Upper lobe of right lung (tissue), 1 donor: ENCODE measurements around the gene EDRF1. TPM values are rescaled to one million over a fixed set of nuclear protein-coding genes. Genes with fewer than 3 reads are reported as not detected.
"Not testable (repeated sequence)": the region's sequence is repeated elsewhere in the genome, so short reads cannot be mapped to it uniquely, and the experiment has no call there.

ENCODE experiments used
- ATAC-seq: fragments of 200-7000 bp; cut with Tn5 transposase; one replicate; pipeline ENCODE4 v1.9.1; 2020; ENCODE audit warnings: mild to moderate bottlenecking, moderate library complexity
- DNase-seq: peaks from one replicate; pipeline ENCODE4 v3.0.0-alpha.2; 2020
- H3K27ac ChIP-seq: fragments of 200-600 bp; one replicate; pipeline ENCODE4 v1.8.0; 2022
- H3K27me3 ChIP-seq: fragments of 200-600 bp; one replicate; pipeline ENCODE4 v1.8.0; 2022; ENCODE audit warnings: mild to moderate bottlenecking
- H3K36me3 ChIP-seq: fragments of 200-600 bp; one replicate; pipeline ENCODE4 v1.8.0; 2022
- H3K4me1 ChIP-seq: fragments of 200-600 bp; one replicate; pipeline ENCODE4 v1.8.0; 2022
- H3K4me3 ChIP-seq: fragments of 200-600 bp; one replicate; pipeline ENCODE4 v1.8.0; 2022; ENCODE audit warnings: mild to moderate bottlenecking
- H3K9me3 ChIP-seq: fragments of 200-600 bp; one replicate; pipeline ENCODE4 v1.8.0; 2022
- intact Hi-C: fragments of 100-400 bp; cut with DNase I; formaldehyde crosslinking; loops from one replicate; pipeline ENCODE4 v1.11.0; 2022
- total RNA-seq: library from RNA; stranded (reverse); fragmentation: NEBNext Ultra II Directional; extraction: Animal tissue kit (Norgen Biotek cat#: 25700); gene quantifications from one replicate; pipeline ENCODE4 v1.2.1, GENCODE V29; 2021
- TF ChIP-seq, protein P1 (sequence below): fragments of 200-600 bp; IDR thresholded peaks from one replicate; pipeline ENCODE4 v1.8.0; 2022; ENCODE audit warnings: antibody characterized with exemption
- donor health status: DM: no; HTN: yes; CAD: no; lungs with severe emphysema.

The EDRF1 gene
- total RNA-seq, 1 donor from 2014 or later: 20.8 TPM

DNA sequence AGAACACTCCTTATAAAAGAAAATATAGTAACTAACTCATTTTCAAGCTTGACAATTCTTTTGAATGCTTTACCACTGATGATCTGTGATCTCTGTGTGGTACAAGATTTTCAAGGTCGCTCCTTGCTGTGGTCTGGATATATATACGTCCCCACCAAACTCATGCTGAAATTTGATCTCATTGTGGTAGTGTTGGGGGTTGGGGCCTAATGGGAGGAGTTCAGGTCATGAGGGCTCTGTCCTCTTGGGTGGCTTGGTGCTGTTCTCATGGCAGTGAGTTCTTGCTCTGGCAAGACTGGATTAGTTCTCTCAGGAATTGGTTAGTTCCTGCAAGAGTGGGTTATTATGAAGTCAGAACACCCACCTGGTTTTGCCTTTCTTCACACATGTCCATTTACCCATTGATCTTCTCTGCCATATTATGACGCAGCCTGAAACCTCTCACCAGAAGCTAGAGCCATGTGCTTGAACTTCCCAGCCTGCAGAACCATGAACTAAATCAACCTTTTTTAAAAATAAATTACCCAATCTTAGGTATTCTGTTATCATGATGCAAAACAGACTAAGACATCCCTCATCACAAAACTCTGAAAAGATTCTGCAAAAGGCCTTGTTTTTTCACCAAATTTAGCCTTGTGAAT, 8.3 kb upstream of the EDRF1 start:
- intact Hi-C loops: no loop called here
- H3K4me3 ChIP-seq: no peak overlapping the region
- no peaks in the 10 kb centered on the region for H3K36me3 ChIP-seq
- H3K27me3 ChIP-seq: no peaks in the 10 kb centered on the region
- ATAC-seq (no peak), DNase-seq (no peak)
- no peaks in the 10 kb centered on the region for H3K9me3 ChIP-seq
- H3K4me1 ChIP-seq: peaks cover 10% of the 10 kb centered on the region
- TF ChIP-seq, protein P1, sequence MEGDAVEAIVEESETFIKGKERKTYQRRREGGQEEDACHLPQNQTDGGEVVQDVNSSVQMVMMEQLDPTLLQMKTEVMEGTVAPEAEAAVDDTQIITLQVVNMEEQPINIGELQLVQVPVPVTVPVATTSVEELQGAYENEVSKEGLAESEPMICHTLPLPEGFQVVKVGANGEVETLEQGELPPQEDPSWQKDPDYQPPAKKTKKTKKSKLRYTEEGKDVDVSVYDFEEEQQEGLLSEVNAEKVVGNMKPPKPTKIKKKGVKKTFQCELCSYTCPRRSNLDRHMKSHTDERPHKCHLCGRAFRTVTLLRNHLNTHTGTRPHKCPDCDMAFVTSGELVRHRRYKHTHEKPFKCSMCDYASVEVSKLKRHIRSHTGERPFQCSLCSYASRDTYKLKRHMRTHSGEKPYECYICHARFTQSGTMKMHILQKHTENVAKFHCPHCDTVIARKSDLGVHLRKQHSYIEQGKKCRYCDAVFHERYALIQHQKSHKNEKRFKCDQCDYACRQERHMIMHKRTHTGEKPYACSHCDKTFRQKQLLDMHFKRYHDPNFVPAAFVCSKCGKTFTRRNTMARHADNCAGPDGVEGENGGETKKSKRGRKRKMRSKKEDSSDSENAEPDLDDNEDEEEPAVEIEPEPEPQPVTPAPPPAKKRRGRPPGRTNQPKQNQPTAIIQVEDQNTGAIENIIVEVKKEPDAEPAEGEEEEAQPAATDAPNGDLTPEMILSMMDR: no peak
- no peak overlapping the region for H3K27ac ChIP-seq

DNA sequence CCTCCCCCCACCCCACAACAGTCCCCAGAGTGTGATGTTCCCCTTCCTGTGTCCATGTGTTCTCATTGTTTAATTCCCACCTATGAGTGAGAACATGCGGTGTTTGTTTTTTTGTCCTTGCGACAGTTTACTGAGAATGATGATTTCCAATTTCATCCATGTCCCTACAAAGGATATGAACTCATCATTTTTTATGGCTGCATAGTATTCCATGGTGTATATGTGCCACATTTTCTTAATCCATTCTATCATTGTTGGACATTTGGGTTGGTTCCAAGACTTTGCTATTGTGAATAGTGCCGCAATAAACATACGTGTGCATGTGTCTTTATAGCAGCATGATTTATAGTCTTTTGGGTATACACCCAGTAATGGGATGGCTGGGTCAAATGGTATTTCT, 4.8 kb upstream of the EDRF1 start:
- H3K4me3 ChIP-seq: not testable (repeated sequence)

DNA sequence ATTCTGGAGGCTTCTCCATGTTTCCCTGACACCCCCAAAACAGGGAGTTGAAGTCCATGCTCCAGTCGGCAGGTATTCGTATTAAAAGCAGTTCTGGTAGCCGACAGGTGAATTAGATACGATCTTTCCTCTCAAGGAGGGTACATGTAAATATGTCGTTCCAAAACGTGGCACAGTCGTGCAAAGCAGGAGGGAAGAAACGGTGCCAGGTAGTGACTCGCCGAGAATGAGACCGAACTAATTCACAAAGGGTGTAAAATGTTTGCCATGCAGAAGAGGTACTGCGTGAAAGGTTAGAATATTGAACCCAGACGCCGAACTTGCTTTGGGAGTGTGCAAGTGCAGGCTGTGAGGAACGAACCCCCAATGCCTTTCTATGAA, 483 bp downstream of the EDRF1 start:
- no peak for ATAC-seq
- Histone ChIP-seq H3K36me3 (peaks cover 41% of the 10 kb centered on the region), H3K27ac (peak overlapping the region; percentile 95), H3K4me1 (peaks cover 12% of the 10 kb centered on the region), H3K4me3 (peak overlapping the region; percentile 96), H3K27me3 (no peaks in the 10 kb centered on the region), H3K9me3 (no peaks in the 10 kb centered on the region)
- DNase-seq: no peak
- TF ChIP-seq, protein P1: no peak
- intact Hi-C loops: no loop called here

More for the DNA sequence above, 4.8 kb upstream of the EDRF1 start:
- DNase-seq, H3K4me1 ChIP-seq, H3K36me3 ChIP-seq, H3K27me3 ChIP-seq, intact Hi-C loops, H3K9me3 ChIP-seq, H3K27ac ChIP-seq, ATAC-seq: not testable (repeated sequence)

DNA sequence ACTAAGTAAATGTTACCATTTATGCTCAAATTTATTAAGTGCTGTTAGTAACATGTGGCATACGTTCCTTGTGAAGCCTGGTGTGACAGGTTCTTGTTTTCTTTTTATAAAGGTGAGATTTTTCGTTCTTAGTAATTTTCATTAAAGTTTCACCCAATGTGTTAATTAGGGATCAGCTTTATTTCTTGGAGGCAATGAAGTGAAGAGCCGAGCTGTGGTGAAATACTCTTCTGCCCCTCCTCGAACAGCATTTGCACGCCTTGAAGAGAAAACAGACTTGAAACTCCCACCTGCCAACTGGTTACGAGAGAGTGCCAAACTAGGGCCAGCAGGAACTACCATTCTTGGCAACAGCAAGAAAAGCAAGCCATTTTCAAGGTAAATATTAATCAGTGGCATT, 1.5 kb downstream of the EDRF1 start:
- H3K27ac ChIP-seq: no peak overlapping the region
- H3K9me3 ChIP-seq: no peaks in the 10 kb centered on the region
- peaks cover 52% of the 10 kb centered on the region for H3K36me3 ChIP-seq
- no peak overlapping the region for H3K4me3 ChIP-seq
- TF ChIP-seq, protein P1: no peak
- ATAC-seq: no peak
- no peaks in the 10 kb centered on the region for H3K27me3 ChIP-seq
- intact Hi-C loops: no loop called here
- H3K4me1 ChIP-seq: peaks cover 12% of the 10 kb centered on the region
- no peak for DNase-seq

DNA sequence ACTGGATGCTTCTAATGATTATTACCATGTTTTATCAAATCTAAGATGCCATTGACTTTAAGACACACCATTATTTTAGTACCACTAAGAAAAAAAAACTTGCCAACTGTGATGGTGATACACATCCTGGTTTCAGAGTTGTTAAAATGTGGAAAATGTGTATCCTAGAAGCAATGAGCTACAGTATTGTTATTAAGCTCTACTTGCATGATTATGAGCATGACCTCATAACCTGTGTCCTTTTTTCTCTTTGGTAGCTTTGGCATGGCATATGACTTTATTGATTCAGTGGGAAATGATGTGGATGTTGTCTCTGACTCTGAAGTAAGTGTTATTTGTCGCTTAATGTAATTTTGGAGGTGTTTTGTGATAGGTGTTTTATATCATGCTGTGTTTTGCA, 3.3 kb downstream of the EDRF1 start:
- no peaks in the 10 kb centered on the region for H3K9me3 ChIP-seq
- H3K4me1 ChIP-seq: peaks cover 12% of the 10 kb centered on the region
- intact Hi-C loops: no loop called here
- DNase-seq (no peak), ATAC-seq (no peak)
- no peak overlapping the region for H3K27ac ChIP-seq
- H3K36me3 ChIP-seq: peaks cover 70% of the 10 kb centered on the region
- H3K4me3 ChIP-seq: no peak overlapping the region
- TF ChIP-seq, protein P1: no peak
- H3K27me3 ChIP-seq: no peaks in the 10 kb centered on the region

- intact Hi-C loops: no loop called here
- TF ChIP-seq, protein P1: no peak
- Histone ChIP-seq H3K4me3 (no peak overlapping the region), H3K4me1 (no peaks in the 10 kb centered on the region), H3K27me3 (no peaks in the 10 kb centered on the region), H3K36me3 (peaks cover 100% of the 10 kb centered on the region), H3K9me3 (no peaks in the 10 kb centered on the region), H3K27ac (no peak overlapping the region)
- no peak for DNase-seq
- ATAC-seq: peak; percentile 26
Observed at GRCh38 chr10:125726914-125727313, 7.4 kb downstream of the EDRF1 start.
